Measurements from ENCODE around the gene ZDHHC3.

Gene ZDHHC3

GRCh38 chr3:44976002-44976815 is at the start of gene ZDHHC3, which contains the start of gene EXOSC7:
Gene ZDHHC3, minus strand, starts transcription at chr3:44976174. Its CDS starts 16,738 bp downstream, at chr3:44959436.
Gene EXOSC7, plus strand, starts transcription at chr3:44976244. Its CDS starts 34 bp downstream, at chr3:44976278.
- FAIRE-seq (no peak), DNase-seq (ENCODE audit: low spot score) (peak; percentile 57)

- DNase-seq (ENCODE audit: low spot score) (no peak), FAIRE-seq (no peak)
Measured at GRCh38 chr3:45024542-45025255, 48.7 kb upstream of the ZDHHC3 start.

- DNase-seq (ENCODE audit: low spot score) = no peak
- no peak for FAIRE-seq
Measured at GRCh38 chr3:45023675-45024074, 47.7 kb upstream of the ZDHHC3 start.

GRCh38 chr3:45021524-45022297 is 45.7 kb upstream of the ZDHHC3 start:
- DNase-seq (ENCODE audit: low spot score) = no peak
- FAIRE-seq = no peak

GRCh38 chr3:45020534-45020933 is 44.6 kb upstream of the ZDHHC3 start:
- FAIRE-seq (no peak), DNase-seq (ENCODE audit: low spot score) (no peak)

- FAIRE-seq (no peak), DNase-seq (ENCODE audit: low spot score) (no peak)
Measured at GRCh38 chr3:45017821-45018220, 41.8 kb upstream of the ZDHHC3 start.

GRCh38 chr3:45016916-45017315 is 40.9 kb upstream of the ZDHHC3 start:
- DNase-seq (ENCODE audit: low spot score) (no peak), FAIRE-seq (no peak)

GRCh38 chr3:45012577-45012976 is 36.6 kb upstream of the ZDHHC3 start:
- no peak for DNase-seq (ENCODE audit: low spot score)
- FAIRE-seq = no peak

- FAIRE-seq = no peak
- peak; percentile 63 for DNase-seq (ENCODE audit: low spot score)
Measured at GRCh38 chr3:45011756-45012508, 36.0 kb upstream of the ZDHHC3 start.

- DNase-seq (ENCODE audit: low spot score) (peak; percentile 80), FAIRE-seq (peak; percentile 59)
Measured at GRCh38 chr3:45010811-45011333, 34.9 kb upstream of the ZDHHC3 start.

- DNase-seq (ENCODE audit: low spot score) (no peak), FAIRE-seq (no peak)
Measured at GRCh38 chr3:45009868-45010267, 33.9 kb upstream of the ZDHHC3 start.

- FAIRE-seq (no peak), DNase-seq (ENCODE audit: low spot score) (no peak)
Measured at GRCh38 chr3:45008117-45008516, 32.1 kb upstream of the ZDHHC3 start.

GRCh38 chr3:45007091-45007490 is 31.1 kb upstream of the ZDHHC3 start:
- FAIRE-seq (no peak), DNase-seq (ENCODE audit: low spot score) (no peak)

- no peak for FAIRE-seq
Measured at GRCh38 chr3:45003859-45004258, 27.9 kb upstream of the ZDHHC3 start.

GRCh38 chr3:45003406-45003805 is 27.4 kb upstream of the ZDHHC3 start:
- FAIRE-seq = no peak
- DNase-seq (ENCODE audit: low spot score) = no peak

More at GRCh38 chr3:45003859-45004258, 27.9 kb upstream of the ZDHHC3 start:
- DNase-seq (ENCODE audit: low spot score) = no peak

GRCh38 chr3:45002720-45003119 is 26.7 kb upstream of the ZDHHC3 start:
- DNase-seq (ENCODE audit: low spot score) = no peak
- no peak for FAIRE-seq

- DNase-seq (ENCODE audit: low spot score) (no peak), FAIRE-seq (no peak)
Measured at GRCh38 chr3:45002139-45002660, 26.2 kb upstream of the ZDHHC3 start.

GRCh38 chr3:45001738-45002137 is 25.8 kb upstream of the ZDHHC3 start:
- no peak for DNase-seq (ENCODE audit: low spot score)
- no peak for FAIRE-seq

GRCh38 chr3:45000823-45001222 is 24.8 kb upstream of the ZDHHC3 start:
- FAIRE-seq (no peak), DNase-seq (ENCODE audit: low spot score) (no peak)

- FAIRE-seq = no peak
- DNase-seq (ENCODE audit: low spot score) = no peak
Measured at GRCh38 chr3:44999782-45000181, 23.8 kb upstream of the ZDHHC3 start.
